Large intestine (tissue), 3 donors: ENCODE results near the gene KRTAP10-2. TPM values are rescaled to one million over a fixed set of nuclear protein-coding genes. Genes with fewer than 3 reads are reported as not detected.
"Not testable (repeated sequence)": the region's sequence is repeated elsewhere in the genome, so short reads cannot be mapped to it uniquely, and the experiment has no call there.

Experiments used
- DNase-seq, 2 donors: peaks; one replicate each; pipeline versions ENCODE4 v3.0.0 to v3.0.0-alpha.2; 2013
- H3K27ac ChIP-seq: one replicate; pipeline ENCODE4 v1.5.1; 2013; ENCODE audit warnings: low read length
- H3K27me3 ChIP-seq: 2 replicates; pipeline ENCODE4 v1.6.1; 2013; ENCODE audit warnings: low read length; ENCODE audit not compliant: control insufficient read depth, insufficient read depth
- H3K36me3 ChIP-seq: 2 replicates; pipeline ENCODE4 v1.6.1; 2013; ENCODE audit warnings: low read length; ENCODE audit not compliant: control insufficient read depth, insufficient read depth
- H3K4me1 ChIP-seq: one replicate; pipeline ENCODE4 v1.6.1; 2013; ENCODE audit warnings: low read length; ENCODE audit not compliant: control insufficient read depth, insufficient read depth
- H3K4me3 ChIP-seq: one replicate; pipeline ENCODE4 v1.5.1; 2013; ENCODE audit warnings: low read length
- H3K9me3 ChIP-seq: one replicate; pipeline ENCODE4 v1.6.1; 2013; ENCODE audit warnings: mild to moderate bottlenecking, low read depth, low read length, moderate library complexity; ENCODE audit not compliant: control insufficient read depth
- WGBS: methylation state at CpG from one replicate; pipeline ENCODE4 v1.1.5; 2013; ENCODE audit warnings: low lambda C conversion rate; ENCODE audit not compliant: insufficient coverage; 5-methylcytosine and 5-hydroxymethylcytosine counted together
- polyA plus RNA-seq: library from polyadenylated mRNA; unstranded; fragments of 120-200 nt; gene quantifications from one replicate; pipeline ENCODE4 v1.2.1, GENCODE V29; 2013

The KRTAP10-2 gene
- polyA plus RNA-seq, 1 donor, result not detected

DNA sequence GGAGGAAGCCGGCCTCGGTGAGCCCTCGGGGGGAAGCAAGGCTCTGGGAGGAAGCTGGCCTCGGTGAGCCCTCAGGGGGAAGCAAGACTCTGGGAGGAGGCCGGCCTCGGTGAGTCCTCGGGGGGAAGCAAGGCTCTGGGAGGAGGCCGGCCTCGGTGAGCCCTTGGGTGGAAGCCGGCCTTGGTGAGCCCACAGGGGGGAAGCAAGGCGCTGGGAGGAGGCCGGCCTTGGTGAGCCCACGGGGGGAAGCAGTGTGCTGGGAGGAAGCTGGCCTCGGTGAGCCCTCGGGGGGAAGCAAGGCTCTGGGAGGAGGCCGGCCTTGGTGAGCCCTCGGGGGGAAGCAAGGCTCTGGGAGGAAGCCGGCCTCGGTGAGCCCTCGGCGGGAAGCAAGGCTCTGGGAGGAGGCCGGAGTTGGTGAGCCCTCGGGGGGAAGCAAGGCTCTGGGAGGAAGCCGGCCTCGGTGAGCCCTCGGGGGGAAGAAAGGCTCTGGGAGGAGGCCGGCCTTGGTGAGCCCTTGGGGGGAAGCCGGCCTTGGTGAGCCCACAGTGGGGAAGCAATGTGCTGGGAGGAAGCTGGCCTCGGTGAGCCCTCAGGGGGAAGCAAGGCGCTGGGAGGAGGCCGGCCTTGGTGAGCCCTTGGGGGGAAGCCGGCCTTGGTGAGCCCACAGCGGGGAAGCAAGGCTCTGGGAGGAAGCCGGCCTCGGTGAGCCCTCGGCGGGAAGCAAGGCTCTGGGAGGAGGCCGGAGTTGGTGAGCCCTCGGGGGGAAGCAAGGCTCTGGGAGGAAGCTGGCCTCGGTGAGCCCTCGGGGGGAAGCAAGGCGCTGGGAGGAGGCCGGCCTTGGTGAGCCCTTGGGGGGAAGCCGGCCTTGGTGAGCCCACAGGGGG is 48.1 kb downstream of the KRTAP10-2 start:
- not testable (repeated sequence) for H3K27me3 ChIP-seq, H3K9me3 ChIP-seq, H3K4me3 ChIP-seq, H3K27ac ChIP-seq, H3K4me1 ChIP-seq, H3K36me3 ChIP-seq, DNase-seq
- WGBS, result no CpG with 5 or more reads among the region's 44 CpGs

DNA sequence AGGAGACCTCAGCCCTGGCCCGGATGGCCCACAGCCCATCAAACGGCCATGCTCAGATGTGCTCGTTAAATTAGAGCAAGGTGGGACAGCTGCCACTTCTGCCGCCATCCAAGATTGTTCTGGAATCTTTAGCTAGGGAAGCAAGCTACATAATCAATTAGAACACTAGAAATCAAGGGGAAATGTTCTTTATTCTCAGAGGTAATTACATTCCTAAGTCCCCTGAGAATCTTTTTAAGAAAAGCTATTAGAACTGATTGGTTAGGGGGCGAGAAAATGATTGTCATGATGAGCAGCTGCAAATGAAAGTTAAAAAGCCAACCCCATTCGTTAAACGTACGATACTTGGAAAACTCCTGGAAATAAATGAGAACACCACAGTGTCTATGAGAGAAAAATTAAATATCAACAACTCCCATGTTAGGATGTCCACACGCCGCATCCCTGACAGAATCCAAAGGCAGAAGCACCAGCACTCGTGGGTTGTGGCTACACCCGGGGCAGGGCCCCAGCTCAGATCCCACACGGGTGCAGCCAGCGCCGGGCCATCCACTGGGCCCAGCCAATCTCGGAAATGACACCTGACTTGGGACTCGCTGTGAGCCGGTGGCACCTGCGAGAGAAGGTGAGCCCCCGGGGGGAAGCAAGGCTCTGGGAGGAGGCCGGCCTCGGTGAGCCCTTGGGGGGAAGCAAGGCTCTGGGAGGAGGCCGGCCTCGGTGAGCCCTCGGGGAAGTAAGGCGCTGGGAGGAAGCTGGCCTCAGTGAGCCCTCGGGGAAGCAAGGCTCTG is 48.9 kb downstream of the KRTAP10-2 start:
- H3K27ac ChIP-seq, result no peak overlapping the region
- 100% methylated on average over 1 of the region's 27 CpGs for WGBS
- DNase-seq, result no peak
- H3K27me3 ChIP-seq, result no peaks in the 10 kb centered on the region
- no peaks in the 10 kb centered on the region for H3K36me3 ChIP-seq
- peaks cover 9% of the 10 kb centered on the region for H3K9me3 ChIP-seq
- H3K4me1 ChIP-seq, result peaks cover 10% of the 10 kb centered on the region
- H3K4me3 ChIP-seq, result no peak overlapping the region

Other genes starting within 250 kb of the KRTAP10-2 start
- gene CFAP410, start 212.1 kb downstream of the KRTAP10-2 start, polyA plus RNA-seq, result 33.0 TPM
- 2.2 TPM for gene TRPM2, start 197.9 kb downstream of the KRTAP10-2 start, polyA plus RNA-seq
- gene LRRC3, start 96.0 kb downstream of the KRTAP10-2 start, polyA plus RNA-seq, result 18.8 TPM
- gene KRTAP10-1, start 11.3 kb downstream of the KRTAP10-2 start, polyA plus RNA-seq, result not detected
- gene KRTAP10-3, start 7.3 kb upstream of the KRTAP10-2 start, polyA plus RNA-seq, result not detected
- gene KRTAP10-4, start 22.2 kb upstream of the KRTAP10-2 start, polyA plus RNA-seq, result not detected
- gene KRTAP10-5, start 29.1 kb upstream of the KRTAP10-2 start, polyA plus RNA-seq, result not detected
- not detected for gene KRTAP10-6, start 41.0 kb upstream of the KRTAP10-2 start, polyA plus RNA-seq
- not detected for gene KRTAP10-7, start 49.1 kb upstream of the KRTAP10-2 start, polyA plus RNA-seq
- gene KRTAP10-8, start 60.6 kb upstream of the KRTAP10-2 start, polyA plus RNA-seq, result not detected
- not detected for gene KRTAP10-9, start 75.6 kb upstream of the KRTAP10-2 start, polyA plus RNA-seq
- not detected for gene KRTAP10-10, start 85.9 kb upstream of the KRTAP10-2 start, polyA plus RNA-seq
- not detected for gene KRTAP10-11, start 94.9 kb upstream of the KRTAP10-2 start, polyA plus RNA-seq
- gene KRTAP12-4, start 103.2 kb upstream of the KRTAP10-2 start, polyA plus RNA-seq, result not detected
- not detected for gene KRTAP12-3, start 106.4 kb upstream of the KRTAP10-2 start, polyA plus RNA-seq
- gene KRTAP12-2, start 115.4 kb upstream of the KRTAP10-2 start, polyA plus RNA-seq, result not detected
- not detected for gene KRTAP12-1, start 130.7 kb upstream of the KRTAP10-2 start, polyA plus RNA-seq
- gene KRTAP10-12, start 145.7 kb upstream of the KRTAP10-2 start, polyA plus RNA-seq, result not detected
- gene TSPEAR, start 160.1 kb upstream of the KRTAP10-2 start, polyA plus RNA-seq, result 0.55 TPM